Endothelial cell (in vitro differentiated cells): ENCODE data around the gene KRT17. TPM values are rescaled to one million over a fixed set of nuclear protein-coding genes. Genes with fewer than 3 reads are reported as not detected.

ENCODE experiments used
- DNase-seq: peaks from one replicate; pipeline ENCODE4 v3.0.0; 2021; ENCODE audit warnings: low spot score
- H3K27ac Mint-ChIP-seq: one replicate; pipeline ENCODE4 v1.8.0; 2021; ENCODE audit warnings: mixed read lengths, inconsistent platforms; ENCODE audit not compliant: unreplicated experiment
- H3K27me3 Mint-ChIP-seq: one replicate; pipeline ENCODE4 v1.8.0; 2021; ENCODE audit warnings: mild to moderate bottlenecking, moderate library complexity, mixed read lengths, inconsistent platforms; ENCODE audit not compliant: unreplicated experiment
- H3K36me3 Mint-ChIP-seq: one replicate; pipeline ENCODE4 v1.8.0; 2021; ENCODE audit warnings: mild to moderate bottlenecking, low read depth, mixed read lengths, inconsistent platforms; ENCODE audit not compliant: unreplicated experiment
- H3K4me1 Mint-ChIP-seq: one replicate; pipeline ENCODE4 v1.8.0; 2021; ENCODE audit warnings: mild to moderate bottlenecking, mixed read lengths, inconsistent platforms; ENCODE audit not compliant: unreplicated experiment
- H3K4me3 Mint-ChIP-seq: one replicate; pipeline ENCODE4 v1.8.0; 2021; ENCODE audit warnings: mild to moderate bottlenecking, mixed read lengths, inconsistent platforms; ENCODE audit not compliant: unreplicated experiment
- H3K9me3 Mint-ChIP-seq: one replicate; pipeline ENCODE4 v1.8.0; 2021; ENCODE audit warnings: mixed read lengths, inconsistent platforms; ENCODE audit not compliant: unreplicated experiment
- total RNA-seq: library from RNA; stranded (reverse); fragmentation: NEBNext Ultra II Directional; extraction: Animal tissue kit (Norgen Biotek cat#: 25700); gene quantifications from one replicate; pipeline ENCODE4 v1.2.1, GENCODE V29; 2021; ENCODE audit not compliant: unreplicated experiment
- TF ChIP-seq, protein P1 (sequence below): fragments of 200-600 bp; sonication (generic); IDR thresholded peaks from one replicate; pipeline ENCODE4 v1.5.0; 2021; ENCODE audit warnings: antibody characterized with exemption; ENCODE audit not compliant: unreplicated experiment

KRT17 gene
- total RNA-seq, 1 donor from 2014 or later, result not detected

DNA sequence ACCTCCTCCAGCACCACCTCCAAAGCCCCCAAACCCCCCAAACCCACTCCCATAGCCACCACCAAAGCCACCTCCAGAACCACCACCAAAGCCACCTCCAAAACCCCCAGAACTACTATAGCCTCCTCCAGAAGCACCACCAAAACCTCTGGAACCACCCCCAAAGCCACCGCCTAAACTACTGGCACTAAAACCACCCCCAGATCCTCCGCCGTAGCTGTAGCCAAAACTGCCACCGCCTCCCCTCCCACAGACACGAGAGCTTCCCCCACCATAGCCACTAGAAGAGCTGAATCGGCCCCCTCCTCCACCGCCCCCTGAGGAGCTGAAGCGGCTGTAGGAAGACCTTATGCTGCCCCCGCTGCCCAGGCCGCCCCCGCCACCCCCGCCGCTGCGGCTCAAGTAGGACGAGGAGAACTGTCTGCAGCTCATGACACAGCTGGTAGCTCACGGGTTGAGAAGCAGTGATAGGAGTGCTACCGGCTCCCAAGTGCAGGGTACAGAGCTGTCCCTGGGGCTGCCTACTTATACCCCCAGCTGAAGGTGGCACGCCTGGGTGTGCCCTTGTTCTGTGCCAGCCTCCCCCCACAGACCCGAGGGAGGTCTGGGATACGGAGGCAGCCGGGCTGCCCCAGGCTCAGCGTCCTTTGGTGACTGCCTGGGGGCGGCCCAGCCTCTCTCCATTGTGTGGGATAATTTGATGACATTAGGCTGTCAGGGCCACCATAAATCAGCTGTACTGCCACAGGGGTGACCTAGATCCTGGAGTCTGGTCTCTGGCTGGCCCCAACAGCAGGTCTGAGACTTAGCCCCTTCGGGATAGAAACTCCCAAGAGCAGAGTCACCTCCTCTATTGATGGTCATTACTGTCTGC is 52.6 kb downstream of the KRT17 start, which contains the start of gene KRT9:
TSS of gene KRT9 (minus strand) at position 499 of the 874 bp plus-strand sequence. CDS start at position 432, 67 bp downstream.
- Mint-ChIP-seq H3K4me1 (peaks cover 3% of the 10 kb centered on the region), H3K36me3 (no peaks in the 10 kb centered on the region), H3K4me3 (no peak within 1 kb of the TSS), H3K27me3 (peaks cover 15% of the 10 kb centered on the region), H3K27ac (no peak within 1 kb of the TSS), H3K9me3 (peaks cover 5% of the 10 kb centered on the region)
- DNase-seq, result no peak
- TF ChIP-seq, protein P1, sequence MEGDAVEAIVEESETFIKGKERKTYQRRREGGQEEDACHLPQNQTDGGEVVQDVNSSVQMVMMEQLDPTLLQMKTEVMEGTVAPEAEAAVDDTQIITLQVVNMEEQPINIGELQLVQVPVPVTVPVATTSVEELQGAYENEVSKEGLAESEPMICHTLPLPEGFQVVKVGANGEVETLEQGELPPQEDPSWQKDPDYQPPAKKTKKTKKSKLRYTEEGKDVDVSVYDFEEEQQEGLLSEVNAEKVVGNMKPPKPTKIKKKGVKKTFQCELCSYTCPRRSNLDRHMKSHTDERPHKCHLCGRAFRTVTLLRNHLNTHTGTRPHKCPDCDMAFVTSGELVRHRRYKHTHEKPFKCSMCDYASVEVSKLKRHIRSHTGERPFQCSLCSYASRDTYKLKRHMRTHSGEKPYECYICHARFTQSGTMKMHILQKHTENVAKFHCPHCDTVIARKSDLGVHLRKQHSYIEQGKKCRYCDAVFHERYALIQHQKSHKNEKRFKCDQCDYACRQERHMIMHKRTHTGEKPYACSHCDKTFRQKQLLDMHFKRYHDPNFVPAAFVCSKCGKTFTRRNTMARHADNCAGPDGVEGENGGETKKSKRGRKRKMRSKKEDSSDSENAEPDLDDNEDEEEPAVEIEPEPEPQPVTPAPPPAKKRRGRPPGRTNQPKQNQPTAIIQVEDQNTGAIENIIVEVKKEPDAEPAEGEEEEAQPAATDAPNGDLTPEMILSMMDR, result no peak

Other genes starting within 250 kb of the KRT17 start
- gene KRT34, start 242.3 kb downstream of the KRT17 start, total RNA-seq, result not detected
- not detected for gene KRT31, start 227.0 kb downstream of the KRT17 start, total RNA-seq
- gene KRT37, start 200.0 kb downstream of the KRT17 start, total RNA-seq, result not detected
- not detected for gene KRT38, start 183.6 kb downstream of the KRT17 start, total RNA-seq
- gene KRT32, start 157.2 kb downstream of the KRT17 start, total RNA-seq, result not detected
- not detected for gene KRT35, start 143.4 kb downstream of the KRT17 start, total RNA-seq
- not detected for gene KRT36, start 134.7 kb downstream of the KRT17 start, total RNA-seq
- not detected for gene KRT13, start 119.0 kb downstream of the KRT17 start, total RNA-seq
- not detected for gene KRT15, start 105.7 kb downstream of the KRT17 start, total RNA-seq
- 4.5 TPM for gene KRT19, start 96.3 kb downstream of the KRT17 start, total RNA-seq
- gene KRT9, start 52.5 kb downstream of the KRT17 start, total RNA-seq, result not detected
- gene KRT14, start 37.7 kb downstream of the KRT17 start, total RNA-seq, result not detected
- not detected for gene KRT16, start 11.8 kb downstream of the KRT17 start, total RNA-seq
- gene EIF1, start 64.3 kb upstream of the KRT17 start, total RNA-seq, result 569 TPM
- not detected for gene GAST, start 87.8 kb upstream of the KRT17 start, total RNA-seq
- 18.1 TPM for gene HAP1, start 110.1 kb upstream of the KRT17 start, total RNA-seq
- gene JUP, start 162.1 kb upstream of the KRT17 start, total RNA-seq, result 330 TPM
- 22.6 TPM for gene P3H4, start 187.4 kb upstream of the KRT17 start, total RNA-seq
- gene FKBP10, start 188.4 kb upstream of the KRT17 start, total RNA-seq, result 167 TPM
- 79.9 TPM for gene NT5C3B, start 211.7 kb upstream of the KRT17 start, total RNA-seq
- not detected for gene KLHL10, start 213.2 kb upstream of the KRT17 start, total RNA-seq
- 9.0 TPM for gene KLHL11, start 240.8 kb upstream of the KRT17 start, total RNA-seq